Raji (cell line): ENCODE results near the gene MYO16.

Source experiments
- POLR2A ChIP-seq: IDR thresholded peaks from 2 replicates; pipeline ENCODE4 v1.6.1; 2011; ENCODE audit warnings: low read depth, low read length, control low read depth; ENCODE audit not compliant: insufficient read depth

MYO16 gene

GRCh38 chr13:109110159-109110558 lies 480.7 kb downstream of the MYO16 start:
- TF ChIP-seq POLR2A = no peak

- no peak for TF ChIP-seq POLR2A
These were observed 481.7 kb downstream of the MYO16 start for GRCh38 chr13:109111141-109111540.

GRCh38 chr13:109113427-109113826 lies 484.0 kb downstream of the MYO16 start:
- no peak for TF ChIP-seq POLR2A

GRCh38 chr13:109114162-109114561 lies 484.8 kb downstream of the MYO16 start:
- TF ChIP-seq POLR2A = no peak

- TF ChIP-seq POLR2A = no peak
These were observed 485.6 kb downstream of the MYO16 start for GRCh38 chr13:109114991-109115390.

- TF ChIP-seq POLR2A = no peak
These were observed 489.1 kb downstream of the MYO16 start for GRCh38 chr13:109118521-109118920.

GRCh38 chr13:109119896-109120295 lies 490.5 kb downstream of the MYO16 start:
- TF ChIP-seq POLR2A = no peak

- no peak for TF ChIP-seq POLR2A
These were observed 492.4 kb downstream of the MYO16 start for GRCh38 chr13:109121826-109122225.

- no peak for TF ChIP-seq POLR2A
These were observed 494.6 kb downstream of the MYO16 start for GRCh38 chr13:109123971-109124370.

GRCh38 chr13:109126178-109126577 lies 496.8 kb downstream of the MYO16 start:
- TF ChIP-seq POLR2A = no peak

GRCh38 chr13:109126891-109127641 lies 497.7 kb downstream of the MYO16 start:
- no peak for TF ChIP-seq POLR2A

- TF ChIP-seq POLR2A = no peak
These were observed 498.7 kb downstream of the MYO16 start for GRCh38 chr13:109128121-109128520.

GRCh38 chr13:109130093-109130835 lies 500.9 kb downstream of the MYO16 start:
- TF ChIP-seq POLR2A = no peak

GRCh38 chr13:109131698-109132257 lies 502.4 kb downstream of the MYO16 start:
- no peak for TF ChIP-seq POLR2A

GRCh38 chr13:109135018-109135417 lies 505.6 kb downstream of the MYO16 start:
- no peak for TF ChIP-seq POLR2A

- no peak for TF ChIP-seq POLR2A
These were observed 507.5 kb downstream of the MYO16 start for GRCh38 chr13:109136873-109137272.
